Stimulated activated CD8-positive, alpha-beta memory T cell treated with anti-CD3 and anti-CD28 coated beads, Interleukin-4, amount 100 ng/mL, for 4 hours (primary cell): ENCODE results near the gene TPM4.
"Not testable (repeated sequence)": the region's sequence is repeated elsewhere in the genome, so short reads cannot be mapped to it uniquely, and the experiment has no call there.

Source experiments
- DNase-seq, 2 donors: peaks; one replicate each; pipeline ENCODE4 v3.0.0-alpha.2; 2020; ENCODE audit warnings: low read depth in 2 of 2, low spot score in 1 of 2

TPM4 gene

DNA sequence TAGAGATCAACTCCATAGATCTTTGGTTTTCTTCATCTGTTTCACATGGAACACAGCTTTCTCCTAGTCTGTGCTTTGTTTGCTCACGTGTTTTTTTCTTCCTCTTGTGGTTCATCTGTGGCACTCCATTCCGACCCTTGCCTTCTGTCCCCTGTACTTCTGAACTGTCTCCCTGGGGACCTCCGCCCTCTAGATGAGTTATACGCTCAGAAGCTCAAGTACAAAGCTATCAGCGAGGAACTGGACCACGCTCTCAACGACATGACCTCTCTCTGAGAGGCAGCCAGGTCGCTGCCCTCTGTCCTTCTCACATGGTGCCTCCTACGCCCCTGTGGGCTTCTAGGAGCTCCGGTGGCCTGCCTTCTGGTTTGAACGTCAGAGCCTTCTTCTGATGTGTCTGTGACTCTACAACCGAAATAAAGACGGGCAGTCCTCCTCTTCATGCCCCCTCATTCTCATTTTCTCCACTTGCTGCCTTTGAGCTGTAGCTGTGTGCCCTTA lies 18.8 kb downstream of the TPM4 start:
- DNase-seq: no peak

- no peak for DNase-seq
Measured at GRCh38 chr19:16096280-16096855, 20.1 kb downstream of the TPM4 start.

- DNase-seq: no peak
Measured at GRCh38 chr19:16098416-16098768, 22.1 kb downstream of the TPM4 start.

GRCh38 chr19:16098821-16099220 lies 22.5 kb downstream of the TPM4 start:
- DNase-seq: no peak

- DNase-seq: not testable (repeated sequence)
Measured at GRCh38 chr19:16099314-16099965, 23.1 kb downstream of the TPM4 start.

- no peak for DNase-seq
Measured at GRCh38 chr19:16100524-16100923, 24.2 kb downstream of the TPM4 start.

DNA sequence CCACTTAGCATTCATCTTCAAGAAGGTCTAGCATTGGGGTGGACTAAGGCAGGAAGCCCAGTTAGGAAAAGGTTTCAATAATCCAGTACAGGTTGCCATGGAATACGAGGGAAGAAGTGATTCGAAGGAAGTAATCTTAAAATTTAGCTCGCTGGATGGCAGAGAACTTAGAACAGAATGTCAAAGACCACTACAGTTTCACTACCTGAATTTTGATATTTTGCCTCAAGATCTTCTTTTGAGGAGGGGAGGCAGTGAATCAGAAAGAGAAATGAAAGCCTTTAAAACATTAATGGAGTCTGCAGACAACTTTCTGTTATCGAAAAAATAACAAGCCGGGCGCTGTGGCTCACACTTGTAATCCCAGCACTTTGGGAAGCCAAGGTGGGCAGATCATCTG lies 28.4 kb downstream of the TPM4 start:
- DNase-seq: no peak

DNA sequence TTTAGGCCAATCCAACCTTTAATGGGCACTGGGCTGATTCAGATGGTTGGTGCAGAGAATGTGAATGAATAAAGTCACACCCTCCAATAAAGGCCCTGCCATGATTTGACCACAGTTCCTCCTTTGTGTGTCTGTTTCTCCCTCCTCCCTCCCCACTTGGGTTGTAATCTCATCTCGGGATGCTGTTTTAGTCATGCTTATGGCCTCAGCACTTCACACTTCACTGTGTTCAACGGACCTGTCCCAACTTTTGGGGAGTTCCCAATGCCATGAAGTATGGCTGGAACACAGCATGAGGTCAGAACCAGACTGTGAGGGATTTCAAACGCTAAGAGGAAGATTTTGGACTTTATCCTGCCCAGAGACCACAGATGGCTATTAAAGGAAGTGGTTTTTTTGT lies 29.8 kb downstream of the TPM4 start:
- no peak for DNase-seq

GRCh38 chr19:16111160-16111908 lies 35.0 kb downstream of the TPM4 start, which contains the start of gene RAB8A:
TSS of gene RAB8A (plus strand) at chr19:16111889. CDS start at chr19:16111902, 13 bp downstream.
- peak; percentile 96 to 98 for DNase-seq

DNA sequence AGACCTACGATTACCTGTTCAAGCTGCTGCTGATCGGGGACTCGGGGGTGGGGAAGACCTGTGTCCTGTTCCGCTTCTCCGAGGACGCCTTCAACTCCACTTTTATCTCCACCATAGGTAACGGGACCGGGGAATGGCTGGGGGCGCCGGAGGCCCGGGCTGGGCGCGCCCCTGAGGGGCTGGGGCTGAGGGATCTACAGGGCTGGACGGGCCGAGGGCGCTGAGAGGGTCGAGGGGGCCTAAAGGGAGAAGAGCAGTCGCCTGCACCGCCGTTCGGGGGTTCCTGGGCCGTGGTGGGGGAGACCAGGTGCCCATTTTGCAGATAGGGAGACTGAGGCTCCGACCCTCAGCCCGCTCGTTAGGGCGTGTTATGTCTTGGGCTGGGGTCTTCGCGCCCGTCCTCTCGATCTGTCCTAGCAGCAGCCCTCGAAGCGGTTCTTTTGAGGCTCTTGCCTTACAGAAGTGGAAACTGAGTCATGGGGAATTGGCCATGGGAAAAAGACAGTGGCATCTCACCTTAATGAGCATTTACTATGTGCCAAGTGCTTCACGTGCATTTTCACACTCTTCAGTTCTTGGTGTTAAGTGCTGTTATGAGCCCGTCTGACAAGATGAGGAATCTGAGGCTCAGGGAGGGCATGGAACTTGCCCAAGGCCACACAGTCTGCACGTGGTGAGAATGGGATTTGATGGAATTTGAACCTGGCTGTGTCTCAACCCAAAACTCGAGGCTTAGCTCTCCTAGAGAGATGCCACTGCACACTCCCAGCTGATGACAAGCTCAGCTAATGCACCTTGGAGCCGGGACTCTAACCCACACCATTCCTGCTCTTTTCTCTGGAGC lies 35.8 kb downstream of the TPM4 start:
- no peak for DNase-seq

- DNase-seq: no peak
Measured at GRCh38 chr19:16112778-16113177, 36.5 kb downstream of the TPM4 start.

DNA sequence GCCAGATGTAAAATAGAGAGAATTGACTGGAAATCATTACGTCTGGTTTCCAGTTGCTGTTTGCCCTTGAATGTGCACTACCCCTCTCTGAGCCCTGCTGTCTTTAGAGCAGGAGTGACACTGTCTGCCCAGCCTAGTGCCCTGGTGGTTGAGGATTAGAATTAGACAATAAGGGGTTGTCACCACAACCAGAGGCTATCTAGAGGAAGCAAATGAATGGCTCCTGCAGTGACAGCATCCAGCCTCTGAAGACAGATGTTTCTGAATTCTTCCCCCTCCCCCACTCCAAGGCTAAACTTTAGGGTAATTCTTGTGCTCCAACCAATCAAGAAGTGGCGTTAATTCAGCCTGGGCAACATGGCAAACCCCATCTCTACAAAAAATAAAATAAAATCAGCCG lies 37.4 kb downstream of the TPM4 start:
- DNase-seq: no peak

DNA sequence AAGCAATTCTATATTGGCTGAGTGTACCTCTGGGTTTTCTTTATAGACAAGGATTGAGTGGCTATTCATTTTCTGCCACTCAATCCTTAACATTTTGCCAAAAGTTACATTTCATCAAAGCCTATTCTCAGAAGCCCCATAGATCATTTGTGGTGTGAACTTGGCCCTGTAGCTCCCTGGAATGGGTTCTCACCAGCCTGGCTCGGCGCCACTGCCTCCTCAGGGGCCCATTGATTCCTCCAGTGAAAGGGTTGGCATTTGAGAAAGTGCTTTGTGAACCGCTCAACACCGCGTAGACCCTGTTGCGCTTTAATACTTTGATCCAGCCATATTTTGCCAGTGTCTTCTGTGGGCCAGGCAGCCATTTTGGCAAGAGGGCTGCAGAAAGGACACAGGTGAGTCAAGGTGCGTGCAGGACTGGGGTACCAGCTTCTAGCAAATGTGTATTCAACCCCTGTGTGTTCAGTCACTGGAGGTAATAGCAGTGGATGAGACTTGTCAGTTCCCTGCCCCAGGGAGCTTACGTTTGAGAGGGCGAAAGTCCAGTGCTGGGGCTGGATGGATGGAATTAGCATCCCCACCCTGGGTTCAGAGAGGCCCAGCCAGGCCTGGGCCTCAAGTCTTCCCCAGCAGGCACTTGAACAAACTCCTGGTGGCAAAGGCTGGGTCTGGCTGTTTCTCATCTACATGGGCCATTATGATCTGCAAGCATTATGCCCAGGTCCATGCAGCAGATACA lies 39.2 kb downstream of the TPM4 start:
- DNase-seq: no peak

DNA sequence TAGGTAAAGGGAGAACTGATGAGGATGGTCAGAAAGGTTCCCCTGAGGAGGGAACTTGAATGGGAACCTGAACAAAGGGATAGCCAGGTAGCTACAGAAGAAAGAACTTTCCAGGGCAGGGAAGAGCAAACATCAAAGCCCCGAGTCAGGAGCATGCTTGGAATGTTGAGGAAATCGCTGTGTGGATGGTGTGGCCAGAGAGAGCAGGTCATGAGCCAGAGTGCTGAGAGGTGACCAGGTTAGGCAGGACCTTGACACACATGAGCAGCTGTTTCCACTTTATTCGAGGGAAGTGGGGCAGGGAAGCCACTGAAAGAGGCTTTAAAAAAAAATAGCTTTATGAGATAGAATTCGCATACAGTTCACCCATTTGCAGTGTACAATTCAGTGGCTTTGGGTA lies 39.8 kb downstream of the TPM4 start:
- DNase-seq: no peak

GRCh38 chr19:16117594-16118033 lies 41.3 kb downstream of the TPM4 start:
- no peak for DNase-seq

GRCh38 chr19:16118489-16119033 lies 42.3 kb downstream of the TPM4 start:
- peak in 1 of 2 donors; percentile 12 for DNase-seq

DNA sequence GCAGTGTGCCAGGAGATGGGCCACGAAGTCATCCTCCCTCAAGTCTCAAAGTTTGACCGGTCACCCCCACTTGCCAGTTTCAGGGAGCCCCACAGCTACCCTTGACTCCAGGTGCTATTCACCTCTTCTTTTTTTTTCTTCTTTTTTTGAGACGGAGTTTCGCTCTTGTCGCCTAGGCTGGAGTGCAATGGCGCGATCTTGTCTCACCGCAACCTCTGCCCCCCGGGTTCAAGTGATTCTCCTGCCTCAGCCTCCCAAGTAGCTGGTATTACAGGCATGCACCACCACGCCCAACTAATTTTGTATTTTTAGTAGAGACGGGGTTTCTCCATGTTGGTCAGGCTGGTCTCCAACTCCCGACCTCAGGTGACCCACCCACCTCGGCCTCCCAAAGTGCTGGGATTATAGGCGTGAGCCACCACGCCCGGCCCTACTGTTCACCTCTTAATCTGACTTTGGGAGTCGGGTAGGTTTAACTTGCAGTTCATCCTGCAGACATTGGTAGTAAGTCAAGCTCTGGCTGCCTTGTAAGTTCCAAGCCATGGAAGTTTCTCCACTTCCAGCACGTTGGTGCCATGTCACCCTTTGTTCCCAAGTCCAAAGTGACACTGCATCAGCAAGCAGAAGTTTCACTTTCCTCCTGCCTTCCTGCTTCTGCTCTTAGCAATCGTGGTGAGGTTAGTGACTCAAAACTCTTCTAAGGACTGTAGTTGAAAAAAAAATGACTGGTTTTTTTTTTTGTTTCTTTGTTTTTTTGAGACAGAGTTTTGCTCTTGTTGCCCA lies 43.0 kb downstream of the TPM4 start:
- DNase-seq: not testable (repeated sequence)

- DNase-seq: no peak
Measured at GRCh38 chr19:16121141-16121540, 44.8 kb downstream of the TPM4 start.

- no peak for DNase-seq
Measured at GRCh38 chr19:16121967-16122366, 45.7 kb downstream of the TPM4 start.

DNA sequence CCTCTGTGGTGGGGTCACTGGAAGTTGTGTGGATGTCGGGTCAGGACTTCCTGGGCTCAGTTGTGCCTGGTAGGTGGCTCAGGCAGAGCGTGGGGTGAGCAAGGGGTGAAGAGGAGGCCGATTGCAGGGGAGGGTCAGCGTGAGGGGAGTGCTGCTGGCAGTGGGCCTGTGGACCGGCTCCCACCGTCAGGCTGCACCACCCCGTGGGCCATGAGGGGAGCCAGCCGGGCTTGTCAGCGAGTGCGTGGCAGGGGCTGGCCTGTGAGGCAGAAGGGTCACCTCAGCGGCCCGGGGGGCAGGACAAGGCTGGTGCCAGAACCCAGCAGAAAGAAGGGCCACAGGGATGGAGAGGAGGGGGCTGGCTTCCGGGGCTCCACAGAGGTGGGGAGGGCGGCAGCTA lies 48.7 kb downstream of the TPM4 start:
- DNase-seq: no peak
